Kidney epithelial cell (primary cell): ENCODE results near the gene KIAA0930. TPM values are rescaled to one million over a fixed set of nuclear protein-coding genes. Genes with fewer than 3 reads are reported as not detected.
"Not testable (repeated sequence)": the region's sequence is repeated elsewhere in the genome, so short reads cannot be mapped to it uniquely, and the experiment has no call there.

ENCODE experiments used
- DNase-seq: peaks from one replicate; pipeline ENCODE4 v3.0.0-alpha.2; 2010; ENCODE audit warnings: low read depth
- H3K27me3 ChIP-seq: 2 replicates; pipeline ENCODE4 v1.6.0; 2011; ENCODE audit warnings: low read length; ENCODE audit not compliant: control insufficient read depth, insufficient read depth
- H3K36me3 ChIP-seq: 2 replicates; pipeline ENCODE4 v1.5.1; 2011; ENCODE audit warnings: low read length; ENCODE audit not compliant: control insufficient read depth, insufficient read depth
- H3K4me3 ChIP-seq: 2 replicates; pipeline ENCODE4 v1.5.1; 2011; ENCODE audit warnings: low read depth, mild to moderate bottlenecking, control low read depth, low read length
- CTCF ChIP-seq: IDR thresholded peaks from 2 replicates; pipeline ENCODE4 v1.5.1; 2011; ENCODE audit warnings: mild to moderate bottlenecking, moderate library complexity, low read length, control low read depth, inconsistent platforms; ENCODE audit not compliant: insufficient read depth, poor library complexity, severe bottlenecking
- total RNA-seq: library from RNA; depleted of rRNA; stranded (reverse); fragments of >200 nt; gene quantifications from 2 replicates; pipeline ENCODE4 v1.2.3, GENCODE V29; 2015

Gene KIAA0930
- total RNA-seq, 1 donor from 2014 or later: 61.1 TPM

GRCh38 chr22:45263463-45264269 is 23.0 kb upstream of the KIAA0930 start:
- DNase-seq: no peak
- Histone ChIP-seq H3K27me3 (peaks cover 2% of the 10 kb centered on the region), H3K36me3 (no peaks in the 10 kb centered on the region), H3K4me3 (no peak overlapping the region)
- peak; percentile 91 for TF ChIP-seq CTCF

GRCh38 chr22:45262931-45263462 is 22.3 kb upstream of the KIAA0930 start:
- H3K27me3 ChIP-seq: peaks cover 2% of the 10 kb centered on the region
- no peak overlapping the region for H3K4me3 ChIP-seq
- H3K36me3 ChIP-seq: no peaks in the 10 kb centered on the region
- no peak for TF ChIP-seq CTCF
- DNase-seq: no peak

GRCh38 chr22:45262195-45262930 is 21.7 kb upstream of the KIAA0930 start:
- Histone ChIP-seq H3K36me3 (no peaks in the 10 kb centered on the region), H3K4me3 (no peak overlapping the region), H3K27me3 (no peaks in the 10 kb centered on the region)
- no peak for TF ChIP-seq CTCF
- no peak for DNase-seq

- no peak for DNase-seq
- no peaks in the 10 kb centered on the region for H3K36me3 ChIP-seq
- no peaks in the 10 kb centered on the region for H3K27me3 ChIP-seq
These were observed 20.9 kb upstream of the KIAA0930 start for GRCh38 chr22:45261407-45262088.

GRCh38 chr22:45260395-45260759 is 19.7 kb upstream of the KIAA0930 start:
- DNase-seq, H3K36me3 ChIP-seq, H3K4me3 ChIP-seq, H3K27me3 ChIP-seq: not testable (repeated sequence)

More at GRCh38 chr22:45261407-45262088, 20.9 kb upstream of the KIAA0930 start:
- H3K4me3 ChIP-seq: no peak overlapping the region
- TF ChIP-seq CTCF: no peak

GRCh38 chr22:45259754-45260394 is 19.2 kb upstream of the KIAA0930 start:
- Histone ChIP-seq H3K4me3 (no peak overlapping the region), H3K36me3 (no peaks in the 10 kb centered on the region), H3K27me3 (no peaks in the 10 kb centered on the region)
- no peak for TF ChIP-seq CTCF
- DNase-seq: no peak

GRCh38 chr22:45257941-45258340 is 17.2 kb upstream of the KIAA0930 start:
- DNase-seq, H3K4me3 ChIP-seq, H3K36me3 ChIP-seq: not testable (repeated sequence)

More at GRCh38 chr22:45257941-45258340, 17.2 kb upstream of the KIAA0930 start:
- not testable (repeated sequence) for H3K27me3 ChIP-seq
